Measurements from ENCODE around the gene OPRL1.

Gene OPRL1

GRCh38 chr20:64075556-64075955, 4.3 kb upstream of the OPRL1 start:
- H3K4me3 ChIP-seq (ENCODE audit: insufficient read depth, low read length, poor library complexity, severe bottlenecking), result no peak overlapping the region
- H3F3A ChIP-seq (ENCODE audit: insufficient read depth), result peaks cover 27% of the 10 kb centered on the region
- H2AFZ ChIP-seq (ENCODE audit: low read depth, low read length, severe bottlenecking), result no peak overlapping the region
- H3K79me2 ChIP-seq (ENCODE audit: insufficient read depth, low read length), result no peaks in the 10 kb centered on the region
- H3K9ac ChIP-seq (ENCODE audit: low read length), result no peak overlapping the region
- TF ChIP-seq EZH2phosphoT487 (conservative IDR thresholded peaks at IDR 0.05; ENCODE audit: low read length) (no peak), CTCF (IDR thresholded peaks at IDR 0.05; ENCODE audit: insufficient read depth, low read length, poor library complexity, severe bottlenecking) (no peak)
- H3K36me3 ChIP-seq (ENCODE audit: low read length), result no peaks in the 10 kb centered on the region
- no peaks in the 10 kb centered on the region for H3K9me3 ChIP-seq (ENCODE audit: insufficient read depth, low read length)
- H3K27ac ChIP-seq (ENCODE audit: low read depth, low read length), result no peak overlapping the region
- no peaks in the 10 kb centered on the region for H4K20me1 ChIP-seq (ENCODE audit: low read depth, low read length)
- H3K4me2 ChIP-seq (ENCODE audit: low read depth, low read length, poor library complexity, severe bottlenecking), result no peak overlapping the region
- no peaks in the 10 kb centered on the region for H3K9me2 ChIP-seq (replicated peaks; ENCODE audit: insufficient read depth, low read length)
- H3K27me3 ChIP-seq (ENCODE audit: low read length), result no peaks in the 10 kb centered on the region

- H3K79me2 ChIP-seq (ENCODE audit: insufficient read depth, low read length), result no peaks in the 10 kb centered on the region
- H4K20me1 ChIP-seq (ENCODE audit: low read depth, low read length), result no peaks in the 10 kb centered on the region
- TF ChIP-seq CTCF (IDR thresholded peaks at IDR 0.05; ENCODE audit: insufficient read depth, low read length, poor library complexity, severe bottlenecking), result no peak
- no peak for TF ChIP-seq EZH2phosphoT487 (conservative IDR thresholded peaks at IDR 0.05; ENCODE audit: low read length)
- H3K27ac ChIP-seq (ENCODE audit: low read depth, low read length), result peak overlapping the region; percentile 95
- H3K27me3 ChIP-seq (ENCODE audit: low read length), result no peaks in the 10 kb centered on the region
- H3K36me3 ChIP-seq (ENCODE audit: low read length), result no peaks in the 10 kb centered on the region
- no peaks in the 10 kb centered on the region for H3K9me3 ChIP-seq (ENCODE audit: insufficient read depth, low read length)
- H3K4me3 ChIP-seq (ENCODE audit: insufficient read depth, low read length, poor library complexity, severe bottlenecking), result no peak overlapping the region
- peak overlapping the region; percentile 87 for H3K4me2 ChIP-seq (ENCODE audit: low read depth, low read length, poor library complexity, severe bottlenecking)
- H3F3A ChIP-seq (ENCODE audit: insufficient read depth), result peaks cover 29% of the 10 kb centered on the region
- H2AFZ ChIP-seq (ENCODE audit: low read depth, low read length, severe bottlenecking), result no peak overlapping the region
- no peaks in the 10 kb centered on the region for H3K9me2 ChIP-seq (replicated peaks; ENCODE audit: insufficient read depth, low read length)
- H3K9ac ChIP-seq (ENCODE audit: low read length), result peak overlapping the region; percentile 91
These were observed 3.6 kb upstream of the OPRL1 start for GRCh38 chr20:64076061-64076997.

DNA sequence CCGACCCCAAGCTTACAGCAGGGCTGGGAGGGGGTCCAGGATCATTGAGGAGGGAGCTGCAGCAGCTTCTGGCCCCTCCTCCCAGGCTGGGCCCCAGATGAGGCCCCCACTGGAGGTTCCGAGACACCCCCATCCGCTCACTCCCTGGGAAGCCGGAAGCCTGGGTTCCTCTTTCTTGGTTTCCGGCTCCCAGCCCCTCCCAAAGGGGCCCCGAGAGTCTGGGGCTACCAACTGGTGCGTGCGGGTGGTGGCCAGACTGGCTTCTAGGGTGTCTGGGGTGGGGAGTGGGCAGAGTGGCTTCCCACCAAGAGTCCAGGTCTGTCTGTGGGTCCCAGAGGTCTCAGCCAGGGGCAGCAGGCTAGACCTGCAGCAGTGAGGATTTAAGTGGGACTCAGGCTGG, 2.8 kb upstream of the OPRL1 start:
- Histone ChIP-seq H3K79me2 (ENCODE audit: insufficient read depth, low read length) (no peaks in the 10 kb centered on the region), H3K9ac (ENCODE audit: low read length) (peak overlapping the region; percentile 91), H3K36me3 (ENCODE audit: low read length) (no peaks in the 10 kb centered on the region), H2AFZ (ENCODE audit: low read depth, low read length, severe bottlenecking) (no peak overlapping the region), H4K20me1 (ENCODE audit: low read depth, low read length) (no peaks in the 10 kb centered on the region), H3K4me3 (ENCODE audit: insufficient read depth, low read length, poor library complexity, severe bottlenecking) (peak overlapping the region; percentile 68), H3K9me2 (replicated peaks; ENCODE audit: insufficient read depth, low read length) (no peaks in the 10 kb centered on the region), H3K9me3 (ENCODE audit: insufficient read depth, low read length) (no peaks in the 10 kb centered on the region), H3K27me3 (ENCODE audit: low read length) (no peaks in the 10 kb centered on the region), H3F3A (ENCODE audit: insufficient read depth) (peaks cover 35% of the 10 kb centered on the region), H3K4me2 (ENCODE audit: low read depth, low read length, poor library complexity, severe bottlenecking) (peak overlapping the region; percentile 87), H3K27ac (ENCODE audit: low read depth, low read length) (peak overlapping the region; percentile 95)
- TF ChIP-seq EZH2phosphoT487 (conservative IDR thresholded peaks at IDR 0.05; ENCODE audit: low read length) (no peak), CTCF (IDR thresholded peaks at IDR 0.05; ENCODE audit: insufficient read depth, low read length, poor library complexity, severe bottlenecking) (no peak)
